ENCODE data around the gene KRTAP12-2. TPM values are rescaled to one million over a fixed set of nuclear protein-coding genes. Genes with fewer than 3 reads are reported as not detected.

Gene KRTAP12-2
- total RNA-seq, 1 experiment from 2014 or later = not detected

- Mint-ChIP-seq H3K27me3 (ENCODE audit: unreplicated experiment) (peaks cover 86% of the 10 kb centered on the region), H3K9me3 (ENCODE audit: low read depth, unreplicated experiment) (peaks cover 3% of the 10 kb centered on the region), H3K4me1 (ENCODE audit: low read depth, unreplicated experiment) (no peaks in the 10 kb centered on the region), H3K4me3 (ENCODE audit: low read depth, unreplicated experiment) (no peak overlapping the region), H3K27ac (ENCODE audit: unreplicated experiment) (no peak overlapping the region), H3K36me3 (ENCODE audit: insufficient read depth, unreplicated experiment) (no peaks in the 10 kb centered on the region)
- intact Hi-C loops (cut with micrococcal nuclease; ENCODE audit: unreplicated experiment) = no loop called here
- CTCF ChIA-PET = no interaction called here
- TF ChIP-seq CTCF (IDR thresholded peaks at IDR 0.05; ENCODE audit: unreplicated experiment) = no peak
- no TSS peak for BruUV-seq (replicated peaks)
- no peak for DNase-seq
These were observed 40.2 kb upstream of the KRTAP12-2 start for GRCh38 chr21:44706706-44707581.

- no peaks in the 10 kb centered on the region for H3K36me3 Mint-ChIP-seq (ENCODE audit: insufficient read depth, unreplicated experiment)
- no peaks in the 10 kb centered on the region for H3K4me1 Mint-ChIP-seq (ENCODE audit: low read depth, unreplicated experiment)
- DNase-seq = no peak
- peaks cover 3% of the 10 kb centered on the region for H3K9me3 Mint-ChIP-seq (ENCODE audit: low read depth, unreplicated experiment)
- intact Hi-C loops (cut with micrococcal nuclease; ENCODE audit: unreplicated experiment) = no loop called here
- no peak for TF ChIP-seq CTCF (IDR thresholded peaks at IDR 0.05; ENCODE audit: unreplicated experiment)
- CTCF ChIA-PET = no interaction called here
- no peak overlapping the region for H3K27ac Mint-ChIP-seq (ENCODE audit: unreplicated experiment)
- peaks cover 86% of the 10 kb centered on the region for H3K27me3 Mint-ChIP-seq (ENCODE audit: unreplicated experiment)
- no peak overlapping the region for H3K4me3 Mint-ChIP-seq (ENCODE audit: low read depth, unreplicated experiment)
- no TSS peak for BruUV-seq (replicated peaks)
These were observed 39.4 kb upstream of the KRTAP12-2 start for GRCh38 chr21:44706026-44706705.

GRCh38 chr21:44704636-44705001, 37.9 kb upstream of the KRTAP12-2 start:
- no peak overlapping the region for H3K27ac Mint-ChIP-seq (ENCODE audit: unreplicated experiment)
- H3K4me3 Mint-ChIP-seq (ENCODE audit: low read depth, unreplicated experiment) = no peak overlapping the region
- no peaks in the 10 kb centered on the region for H3K4me1 Mint-ChIP-seq (ENCODE audit: low read depth, unreplicated experiment)
- no peak for TF ChIP-seq CTCF (IDR thresholded peaks at IDR 0.05; ENCODE audit: unreplicated experiment)
- no peaks in the 10 kb centered on the region for H3K36me3 Mint-ChIP-seq (ENCODE audit: insufficient read depth, unreplicated experiment)
- no TSS peak for BruUV-seq (replicated peaks)
- no peak for DNase-seq
- H3K27me3 Mint-ChIP-seq (ENCODE audit: unreplicated experiment) = peaks cover 91% of the 10 kb centered on the region
- CTCF ChIA-PET = no interaction called here
- H3K9me3 Mint-ChIP-seq (ENCODE audit: low read depth, unreplicated experiment) = peaks cover 3% of the 10 kb centered on the region
- intact Hi-C loops (cut with micrococcal nuclease; ENCODE audit: unreplicated experiment) = no loop called here

- CTCF ChIA-PET = no interaction called here
- Mint-ChIP-seq H3K4me3 (ENCODE audit: low read depth, unreplicated experiment) (no peak overlapping the region), H3K27ac (ENCODE audit: unreplicated experiment) (no peak overlapping the region), H3K9me3 (ENCODE audit: low read depth, unreplicated experiment) (peaks cover 3% of the 10 kb centered on the region), H3K4me1 (ENCODE audit: low read depth, unreplicated experiment) (no peaks in the 10 kb centered on the region), H3K36me3 (ENCODE audit: insufficient read depth, unreplicated experiment) (no peaks in the 10 kb centered on the region), H3K27me3 (ENCODE audit: unreplicated experiment) (peaks cover 91% of the 10 kb centered on the region)
- intact Hi-C loops (cut with micrococcal nuclease; ENCODE audit: unreplicated experiment) = no loop called here
- no peak for DNase-seq
- no TSS peak for BruUV-seq (replicated peaks)
- no peak for TF ChIP-seq CTCF (IDR thresholded peaks at IDR 0.05; ENCODE audit: unreplicated experiment)
These were observed 37.3 kb upstream of the KRTAP12-2 start for GRCh38 chr21:44703731-44704635.
